Activated CD8-positive, alpha-beta memory T cell treated with anti-CD3 and anti-CD28 coated beads, Interleukin-2, amount 50 U/mL, for 1 hour (primary cell): ENCODE measurements around the gene BCL11B.

Experiments
- DNase-seq: peaks from one replicate; pipeline ENCODE4 v3.0.0-alpha.2; 2020; ENCODE audit errors: extremely low read depth

Gene BCL11B

GRCh38 chr14:99137001-99137700, 134.8 kb downstream of the BCL11B start:
- no peak for DNase-seq

- DNase-seq = no peak
These were observed 135.6 kb downstream of the BCL11B start for GRCh38 chr14:99136401-99136800.

GRCh38 chr14:99136047-99136400, 136.0 kb downstream of the BCL11B start:
- no peak for DNase-seq

- no peak for DNase-seq
These were observed 137.4 kb downstream of the BCL11B start for GRCh38 chr14:99134516-99135046.

GRCh38 chr14:99133636-99134515, 138.1 kb downstream of the BCL11B start:
- DNase-seq = no peak

GRCh38 chr14:99132821-99133635, 139.0 kb downstream of the BCL11B start:
- DNase-seq = no peak

GRCh38 chr14:99131632-99132271, 140.2 kb downstream of the BCL11B start:
- no peak for DNase-seq

GRCh38 chr14:99129998-99130397, 142.0 kb downstream of the BCL11B start:
- DNase-seq = no peak

GRCh38 chr14:99129211-99129696, 142.7 kb downstream of the BCL11B start:
- DNase-seq = no peak

- no peak for DNase-seq
These were observed 143.8 kb downstream of the BCL11B start for GRCh38 chr14:99128185-99128584.

- no peak for DNase-seq
These were observed 144.3 kb downstream of the BCL11B start for GRCh38 chr14:99127651-99128167.

GRCh38 chr14:99125616-99126431, 146.2 kb downstream of the BCL11B start:
- no peak for DNase-seq

- no peak for DNase-seq
These were observed 146.9 kb downstream of the BCL11B start for GRCh38 chr14:99125113-99125512.

GRCh38 chr14:99124482-99125105, 147.4 kb downstream of the BCL11B start:
- DNase-seq = no peak

GRCh38 chr14:99123208-99123870, 148.7 kb downstream of the BCL11B start:
- no peak for DNase-seq

- DNase-seq = no peak
These were observed 149.4 kb downstream of the BCL11B start for GRCh38 chr14:99122521-99123125.

- DNase-seq = no peak
These were observed 150.6 kb downstream of the BCL11B start for GRCh38 chr14:99121319-99121875.

- DNase-seq = no peak
These were observed 151.3 kb downstream of the BCL11B start for GRCh38 chr14:99120526-99121318.
